Spleen (tissue), 7 donors: ENCODE results near the gene UTS2.

Experiments used
- POLR2A ChIP-seq, 3 donors: fragments of 450-650 bp; IDR thresholded peaks; one replicate each; pipeline ENCODE4 v1.5.1; 2017; ENCODE audit warnings: antibody characterized with exemption in 3 of 3, mild to moderate bottlenecking in 1 of 3
- POLR2AphosphoS5 ChIP-seq, 3 donors: sonication (generic); formaldehyde crosslinking; IDR thresholded peaks; one replicate each; pipeline ENCODE4 v1.5.1; 2017; ENCODE audit warnings: antibody characterized with exemption in 3 of 3
- TF ChIP-seq, protein P1 (sequence below), 11 experiments: fragments of 200-600 bp in 7 of 11; fragments of 450-650 bp in 4 of 11; sonication (generic) in 4 of 11; IDR thresholded peaks in 8 of 11; conservative IDR thresholded peaks in 3 of 11; 1 replicate in 7 of 11; 2 replicates in 4 of 11; pipeline versions ENCODE4 v1.4.0 to v1.8.0; 2016 to 2021; ENCODE audit warnings: antibody characterized with exemption in 11 of 11, inconsistent platforms in 4 of 11, mild to moderate bottlenecking in 1 of 11
- donor health status: DM: no; HTN: no; CAD: no; lungs with moderate emphysema.
- donor health status: DM: no; HTN: no; CAD: no.
- donor health status: DM: no; HTN: no; CAD: no.

DNA sequence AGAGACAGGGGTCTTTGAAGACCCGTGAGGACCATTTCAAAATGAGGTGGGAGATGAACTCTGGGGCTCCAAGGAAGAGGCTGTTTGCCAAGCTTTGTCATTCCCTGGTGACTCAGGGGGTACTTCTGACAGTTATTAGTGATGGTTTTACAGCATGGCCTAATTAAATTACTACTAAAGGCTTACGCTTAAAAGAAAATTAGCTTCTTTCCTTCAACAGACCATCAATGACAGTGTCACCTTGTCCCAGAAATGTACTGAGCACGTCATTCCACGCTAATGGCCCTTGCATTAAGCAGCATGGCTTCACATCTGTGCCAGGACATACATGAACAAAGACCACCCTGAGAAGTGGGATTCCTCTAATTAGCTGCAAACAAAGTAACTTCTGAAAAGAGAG, 5.1 kb upstream of the UTS2 start:
- TF ChIP-seq, protein P1, sequence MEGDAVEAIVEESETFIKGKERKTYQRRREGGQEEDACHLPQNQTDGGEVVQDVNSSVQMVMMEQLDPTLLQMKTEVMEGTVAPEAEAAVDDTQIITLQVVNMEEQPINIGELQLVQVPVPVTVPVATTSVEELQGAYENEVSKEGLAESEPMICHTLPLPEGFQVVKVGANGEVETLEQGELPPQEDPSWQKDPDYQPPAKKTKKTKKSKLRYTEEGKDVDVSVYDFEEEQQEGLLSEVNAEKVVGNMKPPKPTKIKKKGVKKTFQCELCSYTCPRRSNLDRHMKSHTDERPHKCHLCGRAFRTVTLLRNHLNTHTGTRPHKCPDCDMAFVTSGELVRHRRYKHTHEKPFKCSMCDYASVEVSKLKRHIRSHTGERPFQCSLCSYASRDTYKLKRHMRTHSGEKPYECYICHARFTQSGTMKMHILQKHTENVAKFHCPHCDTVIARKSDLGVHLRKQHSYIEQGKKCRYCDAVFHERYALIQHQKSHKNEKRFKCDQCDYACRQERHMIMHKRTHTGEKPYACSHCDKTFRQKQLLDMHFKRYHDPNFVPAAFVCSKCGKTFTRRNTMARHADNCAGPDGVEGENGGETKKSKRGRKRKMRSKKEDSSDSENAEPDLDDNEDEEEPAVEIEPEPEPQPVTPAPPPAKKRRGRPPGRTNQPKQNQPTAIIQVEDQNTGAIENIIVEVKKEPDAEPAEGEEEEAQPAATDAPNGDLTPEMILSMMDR (IDR thresholded peaks at IDR 0.05 in 8 of 11, conservative IDR thresholded peaks at IDR 0.05 in 3 of 11): no peak
- TF ChIP-seq POLR2A (IDR thresholded peaks at IDR 0.05): no peak
- TF ChIP-seq POLR2AphosphoS5 (IDR thresholded peaks at IDR 0.05): no peak
